ENCODE data around the gene DNAH17. TPM values are rescaled to one million over a fixed set of nuclear protein-coding genes. Genes with fewer than 3 reads are reported as not detected.
"Not testable (repeated sequence)": the region's sequence is repeated elsewhere in the genome, so short reads cannot be mapped to it uniquely, and the experiment has no call there.

The DNAH17 gene
- total and polyA plus RNA-seq, 2 donors (not counting 1 experiment from before 2014, with no cell fraction given) = 0.01 to 0.12 TPM

DNA sequence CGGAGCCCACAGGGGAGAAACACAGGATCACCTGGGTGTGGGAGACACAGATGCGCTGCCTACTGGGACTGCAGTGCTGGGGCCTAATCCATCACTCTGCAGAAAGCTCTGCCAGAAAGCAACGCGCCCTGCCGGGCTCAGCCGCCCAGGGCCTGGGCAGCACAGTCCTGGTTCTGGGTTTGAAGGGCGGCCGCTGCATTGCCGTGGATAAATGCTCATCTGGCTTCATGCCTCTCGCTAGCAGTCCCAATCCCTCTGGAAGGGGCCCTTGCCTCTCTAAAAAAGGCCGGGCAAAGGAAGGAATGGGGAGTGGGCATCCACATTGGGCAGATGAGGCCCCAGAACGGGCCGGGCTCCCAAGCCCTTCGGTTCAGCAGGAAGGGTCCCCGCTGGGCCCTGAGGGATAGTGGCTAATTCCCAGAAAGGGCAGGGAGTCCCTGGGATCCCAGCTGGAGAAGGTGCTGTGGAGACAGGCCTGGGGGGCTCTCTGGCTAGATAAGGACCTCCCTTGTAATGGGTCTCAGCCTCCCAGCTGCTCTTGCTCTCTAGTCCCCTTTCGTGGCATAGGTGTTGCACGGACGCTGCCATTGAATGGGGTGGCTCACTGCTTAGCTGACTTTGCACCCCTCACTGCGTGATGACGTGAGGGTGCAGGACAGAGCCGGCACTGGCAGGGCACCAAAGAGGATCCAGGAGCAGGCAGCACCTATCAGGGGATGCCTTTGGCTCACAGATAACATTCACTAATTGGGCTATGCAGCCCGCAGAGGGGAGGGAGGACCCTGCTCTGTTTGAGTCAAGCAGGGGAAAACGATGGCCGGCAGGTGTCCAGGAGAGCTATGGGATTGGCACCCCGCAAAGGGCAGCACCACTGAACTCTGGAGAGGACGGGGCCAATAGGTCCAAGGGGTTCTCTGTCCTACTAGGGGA lies 110.1 kb downstream of the DNAH17 start:
- ChIA-PET CTCF (no interaction called here), POLR2A (no interaction called here)
- WGBS (ENCODE audit: insufficient coverage) = 94% methylated on average over 26 of the region's 26 CpGs
- no peak overlapping the region for H3K27ac Mint-ChIP-seq
- H2AFZ ChIP-seq (ENCODE audit: insufficient read depth, low read depth, low read length, poor library complexity, severe bottlenecking) = no peak overlapping the region
- DNase-seq (no peak), ATAC-seq (ENCODE audit: low read depth) (no peak)
- no peaks in the 10 kb centered on the region for H3K36me3 ChIP-seq (replicated peaks in 1 of 2; ENCODE audit: control extremely low read depth in 1 of 2, control insufficient read depth in 1 of 2, extremely low read depth in 1 of 2, insufficient read depth in 2 of 2, low read length in 1 of 2)
- no peak overlapping the region for H3K4me3 ChIP-seq (ENCODE audit: control extremely low read depth in 1 of 5, extremely low read depth in 1 of 5, insufficient read depth in 1 of 5, low read depth in 2 of 5, low read length in 4 of 5)
- no peak overlapping the region for H3K4me3 Mint-ChIP-seq
- peaks cover 4% of the 10 kb centered on the region for H3K27me3 Mint-ChIP-seq
- no peaks in the 10 kb centered on the region for H3K4me1 ChIP-seq (ENCODE audit: control insufficient read depth in 2 of 2, insufficient read depth in 2 of 2, low read length in 2 of 2)
- peaks cover 0 to 3% (median 0%) of the 10 kb centered on the region in 4 experiments for H3K27me3 ChIP-seq (replicated peaks in 1 of 4; ENCODE audit: control extremely low read depth in 1 of 4, control insufficient read depth in 3 of 4, insufficient read depth in 4 of 4, low read length in 3 of 4)
- TF ChIP-seq EZH2 (IDR thresholded peaks at IDR 0.05; ENCODE audit: borderline replicate concordance, insufficient read depth, low read depth, low read length, poor library complexity, severe bottlenecking) = no peak
- TF ChIP-seq, protein P1, sequence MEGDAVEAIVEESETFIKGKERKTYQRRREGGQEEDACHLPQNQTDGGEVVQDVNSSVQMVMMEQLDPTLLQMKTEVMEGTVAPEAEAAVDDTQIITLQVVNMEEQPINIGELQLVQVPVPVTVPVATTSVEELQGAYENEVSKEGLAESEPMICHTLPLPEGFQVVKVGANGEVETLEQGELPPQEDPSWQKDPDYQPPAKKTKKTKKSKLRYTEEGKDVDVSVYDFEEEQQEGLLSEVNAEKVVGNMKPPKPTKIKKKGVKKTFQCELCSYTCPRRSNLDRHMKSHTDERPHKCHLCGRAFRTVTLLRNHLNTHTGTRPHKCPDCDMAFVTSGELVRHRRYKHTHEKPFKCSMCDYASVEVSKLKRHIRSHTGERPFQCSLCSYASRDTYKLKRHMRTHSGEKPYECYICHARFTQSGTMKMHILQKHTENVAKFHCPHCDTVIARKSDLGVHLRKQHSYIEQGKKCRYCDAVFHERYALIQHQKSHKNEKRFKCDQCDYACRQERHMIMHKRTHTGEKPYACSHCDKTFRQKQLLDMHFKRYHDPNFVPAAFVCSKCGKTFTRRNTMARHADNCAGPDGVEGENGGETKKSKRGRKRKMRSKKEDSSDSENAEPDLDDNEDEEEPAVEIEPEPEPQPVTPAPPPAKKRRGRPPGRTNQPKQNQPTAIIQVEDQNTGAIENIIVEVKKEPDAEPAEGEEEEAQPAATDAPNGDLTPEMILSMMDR (IDR thresholded peaks at IDR 0.05) = no peak
- intact Hi-C loops (cut with micrococcal nuclease) = no loop called here
- no peaks in the 10 kb centered on the region for H3K79me2 ChIP-seq (ENCODE audit: control insufficient read depth, insufficient read depth, low read length)
- H3K27ac ChIP-seq (ENCODE audit: low read length in 2 of 2) = no peak overlapping the region
- H3K9ac ChIP-seq (ENCODE audit: low read length) = no peak overlapping the region
- H3K4me2 ChIP-seq (replicated peaks; ENCODE audit: low read depth, low read length, poor library complexity, severe bottlenecking) = no peak overlapping the region
- no peaks in the 10 kb centered on the region for H3K9me3 Mint-ChIP-seq (ENCODE audit: insufficient read depth)
- no peaks in the 10 kb centered on the region for H3K4me1 Mint-ChIP-seq
- H3K9me3 ChIP-seq (ENCODE audit: control extremely low read depth in 1 of 3, control insufficient read depth in 2 of 3, insufficient read depth in 1 of 3, low read length in 2 of 3) = peaks cover 0 to 5% (median 0%) of the 10 kb centered on the region in 3 donors
- H4K20me1 ChIP-seq (ENCODE audit: control insufficient read depth, insufficient read depth, low read length, poor library complexity, severe bottlenecking) = no peaks in the 10 kb centered on the region

DNA sequence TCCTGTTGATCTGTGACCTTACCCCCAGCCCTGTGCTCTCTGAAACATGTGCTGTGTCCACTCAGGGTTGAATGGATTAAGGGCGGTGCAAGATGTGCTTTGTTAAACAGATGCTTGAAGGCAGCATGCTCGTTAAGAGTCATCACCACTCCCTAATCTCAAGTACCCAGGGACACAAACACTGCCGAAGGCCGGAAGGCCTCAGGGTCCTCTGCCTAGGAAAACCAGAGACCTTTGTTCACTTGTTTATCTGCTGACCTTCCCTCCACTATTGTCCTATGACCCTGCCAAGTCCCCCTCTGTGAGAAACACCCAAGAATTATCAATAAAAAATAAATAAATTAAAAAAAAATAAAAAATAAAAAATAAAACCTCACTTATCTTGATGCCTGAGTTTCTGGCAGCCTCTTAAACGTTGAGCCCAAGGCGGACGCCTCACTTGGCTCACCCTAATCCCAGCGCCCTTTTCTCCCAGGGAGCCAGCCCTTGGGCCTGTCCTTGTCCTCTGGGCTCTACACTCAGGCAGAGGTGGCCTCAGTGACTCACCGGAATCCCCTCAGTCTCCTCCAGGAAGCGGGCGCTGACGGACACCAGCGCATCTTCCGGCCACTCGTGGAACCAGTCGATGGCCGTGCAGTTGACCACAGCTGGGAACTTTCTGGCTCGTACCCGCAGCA lies 110.9 kb downstream of the DNAH17 start:
- H3K4me1 ChIP-seq (ENCODE audit: control insufficient read depth in 2 of 2, insufficient read depth in 2 of 2, low read length in 2 of 2); POLR2A ChIA-PET; H3K4me1 Mint-ChIP-seq; H3K4me3 ChIP-seq (ENCODE audit: control extremely low read depth in 1 of 5, extremely low read depth in 1 of 5, insufficient read depth in 1 of 5, low read depth in 2 of 5, low read length in 4 of 5); CTCF ChIA-PET; H2AFZ ChIP-seq (ENCODE audit: insufficient read depth, low read depth, low read length, poor library complexity, severe bottlenecking); H3K9me3 ChIP-seq (ENCODE audit: control extremely low read depth in 1 of 3, control insufficient read depth in 2 of 3, insufficient read depth in 1 of 3, low read length in 2 of 3); H3K36me3 ChIP-seq (replicated peaks in 1 of 2; ENCODE audit: control extremely low read depth in 1 of 2, control insufficient read depth in 1 of 2, extremely low read depth in 1 of 2, insufficient read depth in 2 of 2, low read length in 1 of 2); H3K27ac ChIP-seq (ENCODE audit: low read length in 2 of 2); ATAC-seq (ENCODE audit: low read depth); H3K9me3 Mint-ChIP-seq (ENCODE audit: insufficient read depth); DNase-seq; H4K20me1 ChIP-seq (ENCODE audit: control insufficient read depth, insufficient read depth, low read length, poor library complexity, severe bottlenecking); intact Hi-C loops (cut with micrococcal nuclease); H3K4me2 ChIP-seq (replicated peaks; ENCODE audit: low read depth, low read length, poor library complexity, severe bottlenecking); H3K4me3 Mint-ChIP-seq; H3K27me3 ChIP-seq (replicated peaks in 1 of 4; ENCODE audit: control extremely low read depth in 1 of 4, control insufficient read depth in 3 of 4, insufficient read depth in 4 of 4, low read length in 3 of 4); H3K9ac ChIP-seq (ENCODE audit: low read length); H3K79me2 ChIP-seq (ENCODE audit: control insufficient read depth, insufficient read depth, low read length); H3K27ac Mint-ChIP-seq; H3K27me3 Mint-ChIP-seq: not testable (repeated sequence)
- 87% methylated on average over 15 of the region's 19 CpGs for WGBS (ENCODE audit: insufficient coverage)
